Adrenal gland (tissue), 5 donors: ENCODE measurements around the gene ORMDL3.

Source experiments
- POLR2A ChIP-seq, 2 donors: fragments of 450-650 bp; IDR thresholded peaks; one replicate each; pipeline ENCODE4 v1.6.1; 2017; ENCODE audit warnings: antibody characterized with exemption in 2 of 2, mild to moderate bottlenecking in 2 of 2, moderate library complexity in 1 of 2
- TF ChIP-seq, protein P1 (sequence below), 6 experiments: fragments of 450-650 bp in 4 of 6; fragments of 200-600 bp in 2 of 6; sonication (generic) in 1 of 6; IDR thresholded peaks; 1 replicate in 5 of 6; 2 replicates in 1 of 6; pipeline versions ENCODE4 v1.5.1 to v1.8.0; 2016 to 2021; ENCODE audit warnings: antibody characterized with exemption in 6 of 6, mild to moderate bottlenecking in 2 of 6, moderate library complexity in 1 of 6
- donor health status: DM: no; HTN: no; CAD: no.

DNA sequence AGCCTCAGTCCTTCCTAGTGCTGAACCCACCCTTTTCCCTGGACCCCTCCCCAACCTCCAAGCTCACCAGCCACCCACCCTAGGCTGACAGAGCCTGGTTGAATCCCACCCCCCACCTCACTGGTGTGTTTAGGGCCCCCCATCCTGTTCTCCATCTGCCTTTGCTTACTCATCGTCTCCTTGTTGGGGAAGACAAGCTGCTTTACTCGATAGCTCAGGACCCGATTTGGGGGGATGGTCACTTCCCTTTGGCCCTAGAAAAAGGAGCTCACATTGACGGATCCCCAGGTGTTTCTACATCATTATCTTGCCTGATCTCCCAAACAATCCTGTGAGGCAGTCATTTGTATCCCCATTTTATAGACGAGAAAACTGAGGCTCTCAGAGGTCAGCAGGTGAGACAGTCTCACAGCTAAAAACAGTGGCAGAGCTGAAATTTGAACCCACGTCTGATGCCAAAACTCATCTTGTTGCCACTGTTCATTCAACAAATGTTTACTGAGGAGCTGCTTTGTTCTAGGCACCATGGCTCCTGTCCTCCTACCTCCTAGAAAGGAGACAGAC, 18.5 kb downstream of the ORMDL3 start:
- no peak for TF ChIP-seq POLR2A (IDR thresholded peaks at IDR 0.05)
- TF ChIP-seq, protein P1, sequence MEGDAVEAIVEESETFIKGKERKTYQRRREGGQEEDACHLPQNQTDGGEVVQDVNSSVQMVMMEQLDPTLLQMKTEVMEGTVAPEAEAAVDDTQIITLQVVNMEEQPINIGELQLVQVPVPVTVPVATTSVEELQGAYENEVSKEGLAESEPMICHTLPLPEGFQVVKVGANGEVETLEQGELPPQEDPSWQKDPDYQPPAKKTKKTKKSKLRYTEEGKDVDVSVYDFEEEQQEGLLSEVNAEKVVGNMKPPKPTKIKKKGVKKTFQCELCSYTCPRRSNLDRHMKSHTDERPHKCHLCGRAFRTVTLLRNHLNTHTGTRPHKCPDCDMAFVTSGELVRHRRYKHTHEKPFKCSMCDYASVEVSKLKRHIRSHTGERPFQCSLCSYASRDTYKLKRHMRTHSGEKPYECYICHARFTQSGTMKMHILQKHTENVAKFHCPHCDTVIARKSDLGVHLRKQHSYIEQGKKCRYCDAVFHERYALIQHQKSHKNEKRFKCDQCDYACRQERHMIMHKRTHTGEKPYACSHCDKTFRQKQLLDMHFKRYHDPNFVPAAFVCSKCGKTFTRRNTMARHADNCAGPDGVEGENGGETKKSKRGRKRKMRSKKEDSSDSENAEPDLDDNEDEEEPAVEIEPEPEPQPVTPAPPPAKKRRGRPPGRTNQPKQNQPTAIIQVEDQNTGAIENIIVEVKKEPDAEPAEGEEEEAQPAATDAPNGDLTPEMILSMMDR (IDR thresholded peaks at IDR 0.05): no peak
